Endothelial cell of umbilical vein (primary cell): ENCODE measurements around the gene KCNMA1.

ENCODE experiments used
- EZH2 ChIP-seq: IDR thresholded peaks from 2 replicates; pipeline ENCODE4 v1.6.1; 2012; ENCODE audit warnings: borderline replicate concordance, low read depth, mild to moderate bottlenecking, moderate library complexity, low read length, inconsistent platforms; ENCODE audit not compliant: severe bottlenecking
- FOS ChIP-seq: IDR thresholded peaks from 2 replicates; pipeline ENCODE4 v1.6.1; 2011; ENCODE audit warnings: mild to moderate bottlenecking, low read length, moderate library complexity, borderline replicate concordance; ENCODE audit not compliant: insufficient read depth
- JUN ChIP-seq: IDR thresholded peaks from 2 replicates; pipeline ENCODE4 v1.6.1; 2011; ENCODE audit warnings: borderline replicate concordance, low read depth; ENCODE audit not compliant: insufficient read length, insufficient read depth
- MYC ChIP-seq: IDR thresholded peaks from one replicate; pipeline ENCODE4 v1.6.1; 2011; ENCODE audit warnings: mild to moderate bottlenecking, low read depth, low read length
- POLR2A ChIP-seq: IDR thresholded peaks from 2 replicates; pipeline ENCODE4 v1.6.1; 2012; ENCODE audit warnings: low read depth, mild to moderate bottlenecking, control low read depth, low read length
- POLR2AphosphoS5 ChIP-seq: IDR thresholded peaks from 2 replicates; pipeline ENCODE4 v1.6.1; 2012; ENCODE audit warnings: low read depth, mild to moderate bottlenecking, control low read depth, low read length, moderate library complexity; ENCODE audit not compliant: insufficient read depth
- TF ChIP-seq, protein P1 (sequence below): IDR thresholded peaks from 2 replicates; pipeline ENCODE4 v1.6.1; 2011; ENCODE audit not compliant: insufficient read depth, insufficient read length
- TF ChIP-seq, protein P2 (sequence below), 2 donors: IDR thresholded peaks; 1 replicate in 1 of 2; 2 replicates in 1 of 2; pipeline ENCODE4 v1.5.1; 2011; ENCODE audit warnings: low read length in 2 of 2, mild to moderate bottlenecking in 2 of 2, moderate library complexity in 2 of 2, control low read depth in 1 of 2, inconsistent platforms in 1 of 2, low read depth in 1 of 2; ENCODE audit not compliant: insufficient read depth in 1 of 2; ENCODE audit errors: extremely low read depth in 1 of 2

DNA sequence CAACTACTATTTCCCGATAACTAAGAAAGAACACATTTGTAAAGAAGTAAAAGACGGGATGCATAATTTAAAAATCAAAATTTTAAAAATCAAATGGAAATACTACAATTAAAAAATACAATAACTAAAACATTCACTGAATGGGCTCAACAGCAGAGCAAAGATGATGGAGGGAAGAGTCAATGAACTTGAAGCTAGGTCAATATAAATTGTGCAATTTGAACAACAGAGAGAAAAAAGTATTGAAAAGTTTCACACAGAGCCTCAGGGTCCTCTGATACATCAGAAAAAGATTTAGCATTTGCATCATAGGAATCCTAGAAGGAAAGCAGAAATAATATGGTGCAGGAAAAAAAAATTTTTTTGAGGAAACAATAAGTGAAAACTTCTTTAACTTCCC, 581.0 kb downstream of the KCNMA1 start:
- TF ChIP-seq, protein P1, sequence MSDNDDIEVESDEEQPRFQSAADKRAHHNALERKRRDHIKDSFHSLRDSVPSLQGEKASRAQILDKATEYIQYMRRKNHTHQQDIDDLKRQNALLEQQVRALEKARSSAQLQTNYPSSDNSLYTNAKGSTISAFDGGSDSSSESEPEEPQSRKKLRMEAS, result no peak
- TF ChIP-seq EZH2 (no peak), POLR2A (no peak), MYC (no peak), POLR2AphosphoS5 (no peak), JUN (no peak), FOS (no peak)
- TF ChIP-seq, protein P2, sequence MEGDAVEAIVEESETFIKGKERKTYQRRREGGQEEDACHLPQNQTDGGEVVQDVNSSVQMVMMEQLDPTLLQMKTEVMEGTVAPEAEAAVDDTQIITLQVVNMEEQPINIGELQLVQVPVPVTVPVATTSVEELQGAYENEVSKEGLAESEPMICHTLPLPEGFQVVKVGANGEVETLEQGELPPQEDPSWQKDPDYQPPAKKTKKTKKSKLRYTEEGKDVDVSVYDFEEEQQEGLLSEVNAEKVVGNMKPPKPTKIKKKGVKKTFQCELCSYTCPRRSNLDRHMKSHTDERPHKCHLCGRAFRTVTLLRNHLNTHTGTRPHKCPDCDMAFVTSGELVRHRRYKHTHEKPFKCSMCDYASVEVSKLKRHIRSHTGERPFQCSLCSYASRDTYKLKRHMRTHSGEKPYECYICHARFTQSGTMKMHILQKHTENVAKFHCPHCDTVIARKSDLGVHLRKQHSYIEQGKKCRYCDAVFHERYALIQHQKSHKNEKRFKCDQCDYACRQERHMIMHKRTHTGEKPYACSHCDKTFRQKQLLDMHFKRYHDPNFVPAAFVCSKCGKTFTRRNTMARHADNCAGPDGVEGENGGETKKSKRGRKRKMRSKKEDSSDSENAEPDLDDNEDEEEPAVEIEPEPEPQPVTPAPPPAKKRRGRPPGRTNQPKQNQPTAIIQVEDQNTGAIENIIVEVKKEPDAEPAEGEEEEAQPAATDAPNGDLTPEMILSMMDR (IDR thresholded peaks at IDR 0.05; ENCODE audit: extremely low read depth in 1 of 2, insufficient read depth in 1 of 2, low read depth in 1 of 2, low read length in 2 of 2), result no peak
